ENCODE measurements around the gene LSP1.

The LSP1 gene

GRCh38 chr11:1920128-1920908 is 67.4 kb downstream of the LSP1 start:
- no peak for DNase-seq

- no peak for DNase-seq
Measured at GRCh38 chr11:1920909-1921573, 68.2 kb downstream of the LSP1 start.

- DNase-seq = no peak
Measured at GRCh38 chr11:1921574-1922141, 68.8 kb downstream of the LSP1 start.

- no peak for DNase-seq
Measured at GRCh38 chr11:1922481-1923081, 69.7 kb downstream of the LSP1 start.

GRCh38 chr11:1923201-1923956 is 70.5 kb downstream of the LSP1 start:
- DNase-seq = no peak

DNA sequence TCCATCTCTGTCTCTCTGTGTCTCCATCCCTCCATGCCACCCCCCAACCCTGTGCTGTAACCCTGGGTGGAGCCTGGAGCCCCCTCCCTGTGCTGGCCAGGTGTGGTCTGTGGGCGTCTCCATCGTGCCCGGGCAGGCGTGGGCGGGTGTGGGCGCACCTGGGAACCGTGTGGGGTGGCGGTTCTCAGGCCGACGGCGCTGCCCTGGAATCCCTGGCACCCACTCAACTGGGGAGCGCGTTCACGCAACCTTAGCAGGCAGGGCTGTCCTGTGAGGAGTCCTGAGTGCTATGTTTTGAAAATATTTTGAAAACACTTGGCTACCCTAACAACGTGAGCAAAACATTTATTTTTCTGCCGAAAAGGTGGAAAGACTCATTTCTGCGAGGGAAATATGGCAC is 71.3 kb downstream of the LSP1 start:
- no peak for DNase-seq

DNA sequence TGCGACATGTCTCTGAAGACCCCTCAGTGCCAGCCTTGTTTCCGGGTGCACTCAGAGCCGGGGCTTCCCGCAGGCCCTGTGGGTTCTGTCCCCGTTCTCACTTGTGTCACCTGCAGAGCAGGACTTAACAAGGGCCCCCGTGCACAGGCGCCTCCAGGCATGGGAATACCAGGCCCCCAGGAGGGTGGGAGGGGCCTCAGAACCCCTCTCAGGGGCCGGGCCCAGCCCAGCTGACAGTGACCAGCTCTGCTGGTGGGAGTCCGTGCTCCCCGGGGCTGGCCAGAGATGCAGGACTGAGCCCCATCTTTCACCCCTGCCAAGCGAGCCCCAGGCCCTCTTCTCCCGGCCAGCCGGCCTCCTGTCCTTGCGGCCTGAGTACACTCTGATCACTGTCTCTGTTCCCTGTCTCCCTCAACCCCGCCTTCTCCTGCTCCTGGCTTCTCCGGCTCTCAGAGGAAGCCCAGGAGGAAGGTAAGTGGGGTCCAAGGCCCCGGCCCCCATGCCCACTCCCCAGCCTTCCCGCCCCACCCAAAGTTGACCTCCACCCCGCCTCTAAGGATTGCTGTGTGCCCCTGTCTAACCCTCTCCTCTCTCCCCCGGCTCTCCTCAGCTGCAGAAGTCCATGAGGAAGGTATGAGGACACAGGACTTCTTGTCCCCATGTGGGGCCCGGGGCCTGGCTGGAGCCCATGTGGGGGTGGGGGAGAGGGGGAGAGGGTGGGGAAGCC is 71.9 kb downstream of the LSP1 start:
- DNase-seq = no peak

DNA sequence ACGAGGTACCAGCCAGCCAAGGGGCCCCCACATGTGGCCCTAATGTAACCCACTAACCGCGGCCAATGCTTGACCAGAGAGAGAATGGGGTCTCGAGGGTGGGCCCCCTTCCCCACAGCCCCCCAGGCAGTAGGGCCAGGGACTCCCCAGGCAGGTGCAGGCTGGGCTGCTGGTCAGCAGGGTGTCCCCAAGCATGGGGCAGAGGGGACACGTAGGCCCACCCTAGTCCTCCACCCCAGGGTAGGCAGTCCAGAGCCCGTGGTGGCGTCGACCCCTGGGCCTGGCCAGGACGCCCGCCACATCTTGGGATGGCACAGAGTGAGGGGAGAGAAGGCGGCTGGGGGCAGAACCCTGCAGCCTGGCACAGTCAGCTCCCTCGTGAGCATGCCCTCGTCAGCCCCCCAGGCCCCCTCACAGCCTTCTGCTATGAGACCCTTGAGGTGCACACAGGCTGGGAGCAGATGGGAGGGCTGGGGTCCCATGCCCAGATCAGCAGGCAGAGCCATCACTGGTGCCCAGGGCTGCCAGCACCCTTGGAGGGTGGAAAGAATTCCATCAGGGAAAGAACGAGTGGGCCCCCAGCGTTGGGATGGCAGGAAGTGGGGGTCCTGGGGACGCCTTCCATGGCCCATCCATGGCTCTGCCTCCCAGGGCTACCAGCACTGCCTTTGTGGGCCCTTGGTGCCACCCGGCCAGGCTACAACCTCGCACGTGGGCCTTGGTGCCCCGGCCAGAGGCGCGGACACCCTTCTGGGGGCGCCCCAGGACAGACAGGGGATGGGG is 72.7 kb downstream of the LSP1 start:
- no peak for DNase-seq

GRCh38 chr11:1926156-1927025 is 73.5 kb downstream of the LSP1 start:
- no peak for DNase-seq

- no peak for DNase-seq
Measured at GRCh38 chr11:1927026-1927847, 74.4 kb downstream of the LSP1 start.

DNA sequence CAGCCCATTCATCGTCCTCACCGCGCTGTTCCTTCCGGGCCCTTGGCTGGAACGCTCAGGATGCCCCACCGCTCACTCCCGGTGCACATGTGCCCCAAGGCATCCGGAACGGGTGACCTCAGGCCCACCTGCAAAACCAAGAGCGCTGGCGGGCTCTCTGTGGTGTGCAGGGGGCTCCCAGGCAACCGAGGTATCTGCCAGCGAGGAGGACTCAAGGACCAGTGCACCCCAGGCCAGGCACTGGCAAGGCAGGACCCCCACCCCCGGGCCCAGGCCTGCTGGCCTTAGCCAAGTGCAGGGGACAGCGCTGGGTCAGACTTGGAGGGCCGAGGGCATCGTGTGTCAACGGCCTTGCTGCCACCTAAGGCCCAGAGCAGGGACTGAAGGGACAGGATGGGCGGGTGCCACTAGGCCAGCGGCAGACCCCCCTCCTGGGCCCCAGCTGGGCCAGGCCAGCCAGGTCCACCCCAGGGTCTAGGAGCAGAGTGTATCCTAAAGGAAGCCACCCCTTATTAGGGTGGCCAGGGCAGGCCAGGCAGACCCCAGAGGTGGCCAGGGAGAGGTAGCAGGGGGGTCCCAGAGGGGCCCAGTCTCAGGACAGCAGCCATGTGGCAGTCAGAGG is 75.1 kb downstream of the LSP1 start:
- DNase-seq = no peak

GRCh38 chr11:1928470-1928890 is 75.6 kb downstream of the LSP1 start:
- DNase-seq = no peak

DNA sequence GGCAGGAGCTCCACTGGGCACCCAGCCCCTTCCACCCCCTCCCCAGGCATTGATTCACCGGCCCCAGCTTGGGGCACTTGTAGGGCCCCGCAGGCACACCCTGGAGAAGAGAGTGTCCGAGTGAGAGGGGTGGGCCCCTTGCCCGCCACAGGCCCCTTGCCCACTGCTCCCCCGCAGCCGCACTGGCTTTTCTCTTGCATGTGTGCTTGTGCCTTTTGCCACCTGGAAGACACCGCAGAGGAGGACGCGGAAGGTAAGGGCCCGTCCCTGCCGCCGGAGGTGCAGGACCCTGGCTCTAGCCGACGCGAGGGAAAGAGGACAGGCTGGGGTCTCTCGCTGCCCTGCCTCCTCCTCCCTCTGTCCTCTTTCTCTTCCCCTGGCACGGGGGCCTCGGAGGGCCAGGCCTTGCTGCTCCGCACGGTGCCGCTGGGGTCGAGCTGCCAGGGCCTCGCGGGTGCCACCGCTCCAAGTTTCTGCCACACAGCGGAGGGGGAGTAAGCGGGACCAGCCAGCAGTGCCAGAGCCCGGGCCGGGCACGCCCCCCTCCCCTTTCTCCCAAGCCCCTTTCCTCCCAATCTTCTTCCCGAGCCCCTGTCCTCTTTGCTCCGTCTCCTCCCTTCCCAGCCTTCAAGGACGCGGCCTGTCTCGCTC is 76.1 kb downstream of the LSP1 start:
- no peak for DNase-seq

GRCh38 chr11:1929621-1930461 is 77.0 kb downstream of the LSP1 start:
- DNase-seq = no peak

- DNase-seq = no peak
Measured at GRCh38 chr11:1930462-1930830, 77.6 kb downstream of the LSP1 start.

DNA sequence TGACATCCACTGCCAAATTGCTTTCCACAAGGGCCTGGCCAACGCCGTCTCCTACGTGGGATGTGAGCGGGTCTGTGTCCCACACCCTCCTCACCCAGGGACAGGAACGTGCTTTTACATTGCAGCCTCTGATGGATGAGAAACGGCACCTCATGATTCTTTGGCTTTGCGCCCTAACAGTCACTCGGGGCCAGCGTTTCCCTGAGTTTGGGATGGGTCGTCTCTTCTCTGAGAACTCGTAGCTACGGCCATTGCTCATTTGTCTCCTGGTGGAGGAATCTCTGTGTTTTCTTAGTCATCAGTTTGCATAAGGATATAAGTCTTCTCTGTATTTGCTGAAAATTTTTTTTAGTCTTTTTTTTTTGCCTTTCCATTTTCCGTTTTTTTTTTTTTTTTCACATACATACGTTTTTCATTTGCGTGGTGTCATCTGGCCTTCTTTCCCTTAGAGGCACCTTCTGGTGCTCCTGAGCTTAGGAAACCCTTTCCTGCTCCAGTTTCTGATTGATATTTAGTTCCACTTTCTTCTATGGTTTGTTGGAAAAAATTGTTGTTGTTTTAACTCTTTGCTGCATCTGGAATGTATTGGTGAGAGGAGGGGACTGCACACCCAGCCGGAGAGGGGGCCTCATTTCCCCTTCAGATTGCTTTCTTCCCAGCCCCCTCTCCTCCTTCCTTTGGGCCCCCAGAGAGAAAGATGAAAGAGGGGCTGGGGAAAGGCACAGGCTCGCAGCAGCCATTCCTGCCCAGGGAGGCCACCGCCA is 78.6 kb downstream of the LSP1 start:
- no peak for DNase-seq

GRCh38 chr11:1932105-1932480 is 79.2 kb downstream of the LSP1 start:
- DNase-seq = no peak

Measured in NCI-H1048 (cell line).